Suppressor macrophage treated with lipopolysaccharide for 4 hours (primary cell): ENCODE measurements around the gene CTAGE8.
"Not testable (repeated sequence)": the region's sequence is repeated elsewhere in the genome, so short reads cannot be mapped to it uniquely, and the experiment has no call there.

Source experiments
- DNase-seq: peaks from one replicate; pipeline ENCODE4 v3.0.0-alpha.2; 2020

The CTAGE8 gene

GRCh38 chr7:144256112-144256511 is 13.0 kb downstream of the CTAGE8 start:
- DNase-seq, result peak; percentile 29

- DNase-seq, result no peak
Observed at GRCh38 chr7:144255471-144255897, 13.6 kb downstream of the CTAGE8 start.

GRCh38 chr7:144252307-144252706 is 16.8 kb downstream of the CTAGE8 start:
- DNase-seq, result not testable (repeated sequence)

DNA sequence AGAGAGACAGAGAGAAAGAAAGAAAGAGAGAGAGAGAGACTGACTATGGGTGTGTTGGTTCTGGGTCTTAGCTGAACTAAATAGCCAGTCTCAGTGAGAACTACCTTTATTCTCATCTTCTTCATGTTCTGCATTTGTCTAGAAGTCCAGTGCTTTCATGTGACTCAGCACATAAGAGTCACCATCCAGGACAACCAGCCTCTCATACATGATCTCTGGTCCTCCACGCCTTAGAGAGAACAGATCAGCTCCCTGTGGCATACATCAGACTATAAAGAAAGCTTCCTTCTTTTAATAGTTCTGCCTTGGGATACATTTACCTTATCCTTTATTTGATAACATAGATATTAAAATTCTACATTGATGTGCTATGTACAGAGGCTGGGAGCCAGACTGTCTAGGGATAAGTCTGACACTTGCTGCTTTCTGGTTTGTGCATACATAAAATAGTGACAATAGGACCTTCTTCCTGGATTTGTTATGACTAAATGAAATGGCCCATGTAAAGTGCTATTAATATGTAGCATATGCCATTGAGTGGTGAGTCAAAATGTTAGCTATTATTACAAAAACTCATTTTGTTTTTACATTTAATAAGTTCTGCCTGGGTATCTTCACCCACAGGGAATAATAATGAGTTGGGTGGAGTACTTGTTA is 21.3 kb downstream of the CTAGE8 start:
- DNase-seq, result not testable (repeated sequence)

DNA sequence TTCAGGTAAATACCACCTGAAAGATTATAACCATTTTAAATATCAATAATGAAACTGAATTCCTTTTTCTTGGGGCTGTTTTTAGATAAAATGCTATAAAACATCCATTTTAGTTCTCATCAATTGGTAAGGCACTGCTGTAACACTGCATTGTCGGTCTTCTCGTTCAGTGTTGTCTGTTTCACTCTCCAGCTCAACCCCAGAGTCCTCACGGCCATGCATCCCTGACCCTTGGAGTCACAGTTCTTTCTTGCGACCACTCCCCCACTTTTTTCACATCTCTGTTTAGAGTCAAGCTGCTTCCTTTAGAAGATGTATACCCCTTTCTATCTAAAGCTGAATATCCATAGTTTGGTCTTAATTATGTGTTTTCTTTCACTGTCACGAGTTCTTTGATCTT is 22.1 kb downstream of the CTAGE8 start:
- not testable (repeated sequence) for DNase-seq

GRCh38 chr7:144245372-144245771 is 23.7 kb downstream of the CTAGE8 start:
- not testable (repeated sequence) for DNase-seq

DNA sequence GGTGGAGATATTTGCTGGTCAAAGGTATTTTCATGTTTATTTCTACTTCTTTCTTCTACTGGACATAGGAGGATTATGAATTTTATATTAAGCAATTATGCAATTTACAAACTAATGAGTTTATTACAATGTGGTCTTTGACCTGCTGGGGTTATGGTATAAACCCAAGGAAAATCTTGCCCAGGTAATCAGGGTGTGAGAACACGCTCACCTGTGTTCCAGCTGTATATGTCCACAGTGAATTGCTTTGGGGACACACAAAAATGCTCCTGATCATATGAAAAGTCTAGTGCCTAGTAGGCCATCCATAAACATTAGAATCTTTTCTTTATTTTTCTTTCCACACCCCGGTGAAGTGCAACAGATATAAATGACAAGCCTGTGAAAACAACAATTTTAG is 29.7 kb downstream of the CTAGE8 start, which contains the start of gene OR2A42:
OR2A42 (minus strand) TSS at position 241 of the 400 bp plus-strand sequence. CDS start 6,762 bp downstream, outside the sequence.
- not testable (repeated sequence) for DNase-seq

DNA sequence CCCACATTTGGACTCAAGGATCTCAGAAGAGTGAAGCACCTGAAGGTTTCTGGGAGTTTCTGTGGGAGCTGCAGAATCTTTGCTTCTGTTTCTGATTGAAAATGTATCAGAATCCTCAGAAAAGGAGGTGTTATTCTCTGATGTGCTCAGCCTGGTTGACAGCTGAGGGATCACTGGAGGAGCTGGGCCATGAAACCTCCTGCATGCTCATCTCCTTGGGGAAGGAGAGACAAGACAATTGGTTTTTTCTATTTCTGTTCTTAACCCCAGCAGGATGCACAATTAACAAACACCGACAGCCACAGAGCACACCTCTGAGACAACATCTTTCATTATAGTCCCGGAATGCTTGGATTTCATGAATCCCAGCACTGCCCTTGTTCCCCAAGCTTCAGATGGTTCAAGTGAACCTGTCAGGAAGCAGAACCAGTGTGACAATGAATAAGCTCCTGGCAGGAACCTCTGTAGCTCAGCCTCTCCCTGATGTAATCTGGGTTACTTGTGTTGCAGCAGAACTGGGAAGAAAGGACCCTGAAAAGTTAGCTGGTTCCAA is 30.5 kb downstream of the CTAGE8 start:
- not testable (repeated sequence) for DNase-seq

DNA sequence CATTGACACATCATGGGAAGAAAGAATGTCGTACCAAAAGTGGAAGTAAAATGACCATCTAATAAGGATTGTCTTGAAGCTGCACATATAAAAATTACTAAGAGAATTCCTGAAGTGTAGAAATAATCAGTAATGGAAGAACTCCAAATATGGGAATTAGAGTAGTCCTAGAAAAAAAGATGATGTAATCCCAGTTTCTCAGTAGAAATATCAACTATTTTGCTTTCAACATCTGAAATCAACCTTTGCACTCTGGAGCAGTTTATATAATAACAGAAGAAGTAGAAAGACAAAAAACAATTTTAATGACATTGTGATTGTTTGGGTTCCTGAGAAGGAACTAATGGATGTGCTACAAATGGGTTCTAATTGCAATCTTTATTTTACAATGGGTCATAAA is 36.0 kb downstream of the CTAGE8 start:
- DNase-seq, result not testable (repeated sequence)

GRCh38 chr7:144231027-144231426 is 38.1 kb downstream of the CTAGE8 start:
- not testable (repeated sequence) for DNase-seq

DNA sequence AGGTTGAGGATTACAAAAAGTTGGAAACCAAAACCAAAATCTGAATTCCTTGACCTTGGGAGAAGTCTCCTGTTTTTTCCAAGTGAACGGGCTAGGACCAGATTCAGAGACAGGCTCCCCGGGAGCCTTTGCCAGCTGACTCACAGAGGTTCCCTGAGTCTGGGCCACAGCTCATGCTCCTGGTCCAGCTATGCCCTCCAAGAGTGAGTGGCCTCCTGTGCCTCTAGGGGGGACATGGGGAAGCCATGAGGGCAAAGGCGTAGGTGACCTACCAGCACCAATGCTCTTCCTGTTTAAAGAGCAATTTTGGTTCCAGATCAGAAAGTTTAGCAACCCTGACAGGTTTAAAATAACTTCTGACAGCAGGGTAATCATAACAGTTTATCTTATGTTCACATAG is 40.3 kb downstream of the CTAGE8 start:
- not testable (repeated sequence) for DNase-seq

- DNase-seq, result peak; percentile 33
Observed at GRCh38 chr7:144226866-144227265, 42.2 kb downstream of the CTAGE8 start.

GRCh38 chr7:144223675-144224074 is 45.4 kb downstream of the CTAGE8 start:
- DNase-seq, result not testable (repeated sequence)

DNA sequence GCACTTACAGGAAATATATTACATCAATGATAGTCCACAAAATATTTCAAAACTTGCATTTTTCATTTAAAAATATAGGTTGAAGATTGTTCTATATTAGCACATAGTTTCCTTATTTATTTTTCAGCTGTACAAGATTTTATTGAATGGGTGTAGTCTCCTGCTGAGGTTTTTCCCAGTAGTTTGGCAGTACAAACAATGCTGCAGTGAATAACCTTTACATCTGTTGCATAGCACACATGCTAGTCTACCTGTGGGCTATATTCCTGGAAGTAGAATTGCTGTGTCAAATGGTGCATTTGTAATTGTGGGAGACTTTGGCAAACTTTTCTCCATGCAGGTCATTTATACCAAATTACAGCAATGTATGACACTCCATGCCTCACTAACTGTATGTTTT is 48.6 kb downstream of the CTAGE8 start:
- DNase-seq, result not testable (repeated sequence)

DNA sequence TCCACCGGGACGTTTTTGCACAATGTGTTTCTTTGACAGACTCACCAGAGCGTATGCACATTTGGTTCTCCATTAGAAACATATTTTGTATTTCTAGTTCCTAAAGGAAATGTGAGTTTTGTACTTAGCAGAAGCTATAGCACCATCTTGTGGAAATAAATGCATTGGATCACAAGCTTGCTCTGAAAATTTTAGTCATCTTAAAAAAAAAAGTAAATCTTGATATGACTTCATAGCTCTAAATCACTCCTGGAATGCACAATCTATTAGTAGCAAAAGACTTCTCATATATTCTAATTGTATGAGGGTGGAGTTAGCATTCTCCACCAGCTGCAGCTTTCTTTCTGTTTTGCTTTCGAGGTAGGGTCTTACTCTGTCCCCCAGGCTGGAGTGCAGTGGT is 49.9 kb downstream of the CTAGE8 start:
- not testable (repeated sequence) for DNase-seq

- DNase-seq, result not testable (repeated sequence)
Observed at GRCh38 chr7:144218581-144218980, 50.5 kb downstream of the CTAGE8 start.

- not testable (repeated sequence) for DNase-seq
Observed at GRCh38 chr7:144217200-144217599, 51.9 kb downstream of the CTAGE8 start.
